ENCODE measurements around the gene PARD3.

The PARD3 gene

GRCh38 chr10:34183016-34183796 is 631.9 kb downstream of the PARD3 start:
- no peak for DNase-seq (ENCODE audit: low spot score)

DNA sequence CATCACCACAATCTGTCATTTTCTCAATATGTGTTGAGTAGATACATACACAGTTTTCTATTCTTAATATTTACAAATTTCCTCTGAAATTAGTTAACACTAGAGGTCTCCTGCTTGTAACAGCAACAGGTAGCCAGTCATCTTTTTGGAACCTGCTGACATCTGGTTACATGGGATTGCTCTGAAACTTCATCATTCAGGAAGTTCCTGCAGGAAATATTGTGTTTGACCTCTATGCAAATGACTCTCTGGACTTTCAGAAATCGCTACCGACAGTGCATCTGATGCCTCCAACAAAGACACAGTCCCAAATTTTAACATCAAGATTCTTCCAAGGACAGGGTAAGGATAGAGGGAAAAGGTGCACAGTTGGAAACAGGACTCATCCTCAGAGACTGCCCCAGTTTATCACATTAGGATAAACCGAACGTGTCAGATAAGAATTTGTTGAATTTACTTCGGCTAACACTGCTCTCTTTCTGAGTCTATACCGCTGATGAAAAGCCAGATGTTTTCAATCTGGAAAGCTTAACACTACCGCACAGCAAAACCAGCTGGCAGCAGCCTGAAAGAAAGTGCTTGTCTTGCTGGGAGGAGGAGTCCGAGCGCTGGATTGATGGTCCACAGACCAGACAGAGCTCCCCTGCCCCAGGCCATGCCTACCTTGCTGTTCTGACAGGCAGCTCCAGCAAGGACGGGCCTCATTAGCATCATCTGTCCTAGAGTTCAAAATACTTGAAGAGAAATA is 633.4 kb downstream of the PARD3 start:
- no peak for DNase-seq (ENCODE audit: low spot score)

- no peak for DNase-seq (ENCODE audit: low spot score)
These were observed 634.3 kb downstream of the PARD3 start for GRCh38 chr10:34180749-34181148.

DNA sequence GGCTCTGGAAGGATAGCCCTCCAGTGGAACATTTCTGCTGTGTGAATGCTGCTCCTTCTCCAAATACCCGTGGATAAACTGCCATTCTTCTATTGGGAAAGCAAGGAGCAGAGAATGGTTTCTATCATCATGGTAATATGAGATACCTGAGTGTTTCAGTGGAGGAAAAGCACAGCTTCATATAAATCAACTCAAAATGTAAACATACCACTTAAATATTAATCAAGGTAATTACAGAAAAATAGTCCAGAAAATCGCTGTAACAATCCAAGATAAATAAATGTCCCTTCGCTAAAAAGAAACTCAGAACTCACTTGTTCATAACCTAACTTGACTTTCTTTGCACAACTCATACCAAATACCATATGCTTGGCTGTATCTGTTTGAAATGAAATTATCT is 635.8 kb downstream of the PARD3 start:
- no peak for DNase-seq (ENCODE audit: low spot score)

DNA sequence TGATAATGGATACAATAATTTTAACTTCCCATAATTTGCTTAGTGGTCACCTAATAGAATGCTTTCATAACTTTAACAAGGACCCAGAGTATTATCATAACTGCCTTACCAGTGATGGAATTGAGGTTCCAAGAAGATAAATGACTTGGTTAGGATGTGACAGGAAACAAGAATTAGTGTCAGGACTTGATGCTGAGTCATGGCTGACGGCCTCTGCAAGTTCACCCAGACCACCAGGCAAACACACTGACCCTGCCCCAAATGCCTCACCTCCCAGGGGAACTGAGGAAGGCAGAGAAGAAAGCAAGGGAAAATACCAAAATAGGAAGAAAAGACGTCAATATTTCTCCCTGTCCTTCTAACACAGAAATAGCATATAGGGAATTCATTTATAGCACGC is 636.3 kb downstream of the PARD3 start:
- no peak for DNase-seq (ENCODE audit: low spot score)

GRCh38 chr10:34178196-34178595 is 636.9 kb downstream of the PARD3 start:
- no peak for DNase-seq (ENCODE audit: low spot score)

- DNase-seq (ENCODE audit: low spot score) = no peak
These were observed 637.7 kb downstream of the PARD3 start for GRCh38 chr10:34177445-34177844.

- DNase-seq (ENCODE audit: low spot score) = no peak
These were observed 638.7 kb downstream of the PARD3 start for GRCh38 chr10:34176351-34176750.

GRCh38 chr10:34175121-34175520 is 640.0 kb downstream of the PARD3 start:
- no peak for DNase-seq (ENCODE audit: low spot score)

DNA sequence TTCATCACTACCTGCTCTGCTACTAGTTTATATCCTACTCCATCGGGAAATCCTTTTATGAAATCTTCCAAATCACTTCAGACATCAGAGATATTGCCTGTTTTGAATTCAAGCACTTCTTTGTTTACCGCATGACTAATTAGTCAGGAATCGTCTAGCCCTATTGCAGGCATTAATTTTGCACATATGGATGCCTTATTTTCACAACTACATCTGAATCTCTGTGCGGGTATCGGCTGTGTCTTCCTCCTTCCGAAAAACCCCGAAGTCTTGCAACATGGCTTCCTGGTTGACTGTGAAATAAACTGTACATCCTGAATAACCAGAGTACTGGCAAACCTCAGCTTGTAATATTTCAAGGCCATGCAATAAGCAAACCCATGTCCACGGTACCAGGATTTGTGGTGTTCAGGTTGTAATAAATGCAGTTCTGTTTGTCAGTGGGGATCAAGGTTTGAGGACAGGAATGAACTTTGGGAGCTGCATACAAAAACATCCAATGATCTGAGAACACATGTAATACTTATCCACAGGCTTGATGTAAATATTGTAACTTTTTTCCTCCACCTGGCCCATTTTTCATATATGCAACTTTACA is 642.1 kb downstream of the PARD3 start:
- no peak for DNase-seq (ENCODE audit: low spot score)

GRCh38 chr10:34171957-34172527 is 643.1 kb downstream of the PARD3 start:
- no peak for DNase-seq (ENCODE audit: low spot score)

DNA sequence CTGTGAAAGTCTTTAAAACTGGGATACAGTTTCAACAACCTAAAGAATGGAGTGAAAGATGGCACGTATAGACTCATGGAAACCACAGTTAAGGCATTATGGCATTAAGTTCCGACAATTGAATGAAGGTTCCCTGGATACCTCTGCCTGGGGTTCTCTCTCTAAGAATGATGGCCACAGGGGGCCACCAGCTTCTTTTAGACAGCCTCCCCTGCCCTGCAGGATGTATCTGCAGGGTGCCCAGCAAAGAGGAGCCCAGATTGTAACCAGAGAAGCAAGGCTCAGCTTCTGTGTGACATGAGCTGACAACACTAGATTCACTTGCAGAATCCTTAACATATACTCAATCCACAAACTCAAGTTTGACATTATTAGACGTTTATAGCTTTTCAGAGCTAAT is 645.4 kb downstream of the PARD3 start:
- DNase-seq (ENCODE audit: low spot score) = no peak

GRCh38 chr10:34169131-34169530 is 646.0 kb downstream of the PARD3 start:
- DNase-seq (ENCODE audit: low spot score) = no peak

GRCh38 chr10:34168439-34168838 is 646.7 kb downstream of the PARD3 start:
- DNase-seq (ENCODE audit: low spot score) = no peak

GRCh38 chr10:34166823-34167222 is 648.3 kb downstream of the PARD3 start:
- no peak for DNase-seq (ENCODE audit: low spot score)

DNA sequence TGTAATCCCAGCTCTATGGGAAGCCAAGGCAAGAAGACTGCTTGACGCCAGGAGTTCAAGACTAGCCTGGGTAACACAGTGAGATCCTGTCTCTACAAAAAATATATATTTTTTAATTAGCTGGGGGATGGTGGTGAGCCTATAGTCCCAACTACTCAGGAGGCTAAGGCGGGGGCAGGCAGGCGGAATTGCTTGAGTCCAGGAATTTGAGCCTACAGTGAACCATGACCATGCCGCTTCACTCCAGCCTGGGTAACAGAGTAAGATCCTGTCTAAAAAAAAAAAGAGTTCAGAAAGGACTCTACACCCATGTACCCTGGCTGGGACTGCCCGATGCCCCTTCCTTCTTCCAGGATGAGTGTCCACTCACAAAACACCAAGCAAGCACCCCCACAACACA is 648.7 kb downstream of the PARD3 start:
- DNase-seq (ENCODE audit: low spot score) = no peak

DNA sequence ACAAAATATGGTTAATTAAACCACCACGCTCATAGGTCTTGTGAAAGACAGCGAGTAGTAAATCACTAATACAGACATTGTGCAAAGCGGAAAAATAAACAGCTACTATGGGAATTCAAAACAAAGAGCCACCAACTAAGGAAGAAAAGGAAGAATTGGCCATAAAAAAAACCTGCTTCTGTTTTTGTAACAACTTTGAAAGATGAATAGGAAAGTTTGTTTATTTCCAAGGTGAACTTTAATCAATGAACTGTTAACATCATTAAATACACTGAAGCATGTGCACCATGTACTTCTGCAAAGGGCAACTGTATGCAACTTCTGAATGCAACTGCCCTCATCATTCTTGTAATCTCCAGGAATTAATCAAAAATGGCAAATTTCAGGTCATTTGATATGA is 651.1 kb downstream of the PARD3 start:
- no peak for DNase-seq (ENCODE audit: low spot score)

DNA sequence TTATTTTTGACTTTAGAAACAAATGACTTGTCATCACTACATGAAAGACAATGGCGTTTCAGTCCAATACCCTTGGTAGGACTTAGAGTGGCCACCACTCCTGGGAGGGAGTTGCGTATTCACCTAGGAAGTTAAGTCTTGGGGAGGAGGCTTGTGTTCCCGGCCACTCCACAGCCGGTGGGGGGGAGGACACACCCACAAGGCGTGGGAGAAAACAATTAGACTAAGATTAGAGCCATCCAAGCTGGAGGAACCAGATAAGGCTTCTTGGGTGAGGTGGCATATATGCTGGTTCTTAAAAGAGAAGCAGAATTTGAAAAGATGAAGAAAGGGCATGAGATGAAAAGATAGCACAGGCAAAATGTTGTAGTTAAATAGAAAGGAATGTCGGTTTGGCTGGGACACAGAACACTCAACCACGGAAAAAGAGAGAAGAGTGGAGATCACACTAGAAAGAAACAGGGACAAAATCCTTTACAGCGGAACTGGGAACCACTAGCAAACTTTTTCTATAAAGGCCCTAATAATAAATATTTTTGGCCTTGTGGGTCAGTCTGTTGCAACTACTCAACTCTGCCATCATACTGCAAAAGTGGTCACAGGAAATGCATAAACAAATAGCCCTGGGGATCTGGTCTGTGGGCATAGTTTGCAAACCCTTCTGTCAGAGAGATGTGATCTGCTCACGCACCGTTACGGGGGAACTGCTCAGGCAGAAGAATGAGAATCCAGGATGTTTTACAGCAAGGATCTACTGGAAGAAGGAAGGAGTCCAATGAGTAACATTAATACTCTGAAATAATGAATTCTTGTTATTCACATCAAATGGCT is 651.8 kb downstream of the PARD3 start:
- no peak for DNase-seq (ENCODE audit: low spot score)

DNA sequence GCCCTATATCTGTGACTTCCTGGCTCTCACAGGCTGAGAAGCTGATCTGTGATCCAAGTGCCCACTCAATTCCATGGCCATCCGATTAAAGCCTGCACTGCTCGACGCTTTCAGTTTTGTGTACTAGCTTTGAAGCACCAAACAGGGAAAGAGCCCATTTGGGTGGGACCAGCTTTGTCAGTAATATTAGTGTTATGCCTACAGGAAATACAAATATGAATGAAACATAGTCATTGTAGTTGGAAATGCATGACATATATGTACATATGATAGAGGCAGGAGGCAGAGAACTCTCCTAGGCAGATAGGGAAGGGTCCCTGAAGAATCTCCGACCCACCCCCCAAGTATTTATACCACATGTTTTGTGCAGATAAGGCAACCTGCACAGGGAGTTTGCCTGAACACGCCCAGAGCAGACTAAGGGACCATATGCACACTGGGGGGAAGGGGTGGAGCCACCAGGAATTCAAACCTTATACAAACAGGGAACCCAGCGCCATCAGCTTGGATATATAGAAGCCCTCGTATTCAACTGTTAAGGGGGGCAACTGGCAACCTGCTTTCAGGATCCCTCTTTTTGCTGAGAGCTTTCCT is 653.2 kb downstream of the PARD3 start:
- no peak for DNase-seq (ENCODE audit: low spot score)

DNA sequence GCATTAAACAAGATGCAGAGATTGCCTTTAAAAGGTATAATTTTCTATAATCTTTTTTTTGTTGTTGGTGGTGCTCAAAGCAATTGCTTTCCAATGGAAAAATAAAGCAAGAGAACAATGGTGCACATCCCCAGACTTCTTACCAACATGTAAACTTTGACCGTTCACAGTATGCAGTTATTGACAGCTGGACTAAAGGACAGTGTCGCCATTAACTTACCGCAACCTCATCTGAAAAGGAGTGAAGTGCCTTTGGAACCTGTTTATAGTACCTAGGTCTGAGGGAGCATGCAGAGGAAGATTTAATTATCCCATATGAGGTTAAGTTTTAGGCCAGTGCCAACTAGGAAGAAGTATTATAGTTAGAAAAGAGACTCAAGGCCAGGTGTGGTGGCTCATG is 654.5 kb downstream of the PARD3 start:
- no peak for DNase-seq (ENCODE audit: low spot score)

- DNase-seq (ENCODE audit: low spot score) = no peak
These were observed 657.6 kb downstream of the PARD3 start for GRCh38 chr10:34157501-34157900.

All from hematopoietic multipotent progenitor cell treated with erythropoietin and hydrocortisone succinate and interleukin-3 and kit ligand, for 17 days (in vitro differentiated cells).